GM12873 (cell line): ENCODE results near the gene CD52.

Experiments used
- TF ChIP-seq, protein P1 (sequence below): IDR thresholded peaks from 2 replicates; pipeline ENCODE4 v1.5.1; 2012; ENCODE audit warnings: low read depth, mild to moderate bottlenecking, moderate library complexity, low read length, control low read depth; ENCODE audit not compliant: insufficient read depth; ENCODE audit errors: missing control alignments

The CD52 gene, protein sequence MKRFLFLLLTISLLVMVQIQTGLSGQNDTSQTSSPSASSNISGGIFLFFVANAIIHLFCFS

DNA sequence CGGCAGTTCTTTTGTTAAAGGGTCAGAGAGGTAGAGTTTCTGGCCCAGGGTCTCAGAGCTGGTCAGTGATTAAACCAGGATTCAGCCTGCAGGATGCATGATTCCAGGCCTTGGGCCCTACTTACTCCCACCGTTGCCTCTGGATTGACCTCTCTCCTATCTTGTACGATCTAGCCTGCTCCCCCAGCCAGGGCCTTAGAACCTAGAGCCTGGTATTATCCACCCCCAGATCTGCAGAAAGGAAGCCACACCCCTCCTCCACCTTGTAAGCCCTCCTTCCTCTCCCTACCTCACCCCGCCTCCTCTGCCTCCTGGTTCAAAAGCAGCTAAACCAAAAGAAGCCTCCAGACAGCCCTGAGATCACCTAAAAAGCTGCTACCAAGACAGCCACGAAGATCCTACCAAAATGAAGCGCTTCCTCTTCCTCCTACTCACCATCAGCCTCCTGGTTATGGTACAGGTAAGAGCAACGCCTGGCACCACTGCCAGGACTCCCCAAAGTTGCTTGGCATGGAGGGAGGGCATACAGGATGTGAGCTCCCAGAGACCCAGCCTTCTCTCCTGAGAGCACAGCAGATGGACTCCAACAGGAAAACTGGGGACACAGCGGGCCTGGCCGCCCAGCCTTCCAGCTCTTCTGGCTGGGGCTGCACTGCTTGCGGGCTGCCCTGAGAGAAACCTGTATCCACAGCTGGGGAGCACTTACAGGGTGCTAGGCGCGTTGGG lies at the start of gene CD52:
Gene CD52, plus strand, starts transcription at position 347 of the 726 bp plus-strand sequence. Its CDS starts 60 bp downstream, at position 407.
- TF ChIP-seq, protein P1, sequence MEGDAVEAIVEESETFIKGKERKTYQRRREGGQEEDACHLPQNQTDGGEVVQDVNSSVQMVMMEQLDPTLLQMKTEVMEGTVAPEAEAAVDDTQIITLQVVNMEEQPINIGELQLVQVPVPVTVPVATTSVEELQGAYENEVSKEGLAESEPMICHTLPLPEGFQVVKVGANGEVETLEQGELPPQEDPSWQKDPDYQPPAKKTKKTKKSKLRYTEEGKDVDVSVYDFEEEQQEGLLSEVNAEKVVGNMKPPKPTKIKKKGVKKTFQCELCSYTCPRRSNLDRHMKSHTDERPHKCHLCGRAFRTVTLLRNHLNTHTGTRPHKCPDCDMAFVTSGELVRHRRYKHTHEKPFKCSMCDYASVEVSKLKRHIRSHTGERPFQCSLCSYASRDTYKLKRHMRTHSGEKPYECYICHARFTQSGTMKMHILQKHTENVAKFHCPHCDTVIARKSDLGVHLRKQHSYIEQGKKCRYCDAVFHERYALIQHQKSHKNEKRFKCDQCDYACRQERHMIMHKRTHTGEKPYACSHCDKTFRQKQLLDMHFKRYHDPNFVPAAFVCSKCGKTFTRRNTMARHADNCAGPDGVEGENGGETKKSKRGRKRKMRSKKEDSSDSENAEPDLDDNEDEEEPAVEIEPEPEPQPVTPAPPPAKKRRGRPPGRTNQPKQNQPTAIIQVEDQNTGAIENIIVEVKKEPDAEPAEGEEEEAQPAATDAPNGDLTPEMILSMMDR = no peak

DNA sequence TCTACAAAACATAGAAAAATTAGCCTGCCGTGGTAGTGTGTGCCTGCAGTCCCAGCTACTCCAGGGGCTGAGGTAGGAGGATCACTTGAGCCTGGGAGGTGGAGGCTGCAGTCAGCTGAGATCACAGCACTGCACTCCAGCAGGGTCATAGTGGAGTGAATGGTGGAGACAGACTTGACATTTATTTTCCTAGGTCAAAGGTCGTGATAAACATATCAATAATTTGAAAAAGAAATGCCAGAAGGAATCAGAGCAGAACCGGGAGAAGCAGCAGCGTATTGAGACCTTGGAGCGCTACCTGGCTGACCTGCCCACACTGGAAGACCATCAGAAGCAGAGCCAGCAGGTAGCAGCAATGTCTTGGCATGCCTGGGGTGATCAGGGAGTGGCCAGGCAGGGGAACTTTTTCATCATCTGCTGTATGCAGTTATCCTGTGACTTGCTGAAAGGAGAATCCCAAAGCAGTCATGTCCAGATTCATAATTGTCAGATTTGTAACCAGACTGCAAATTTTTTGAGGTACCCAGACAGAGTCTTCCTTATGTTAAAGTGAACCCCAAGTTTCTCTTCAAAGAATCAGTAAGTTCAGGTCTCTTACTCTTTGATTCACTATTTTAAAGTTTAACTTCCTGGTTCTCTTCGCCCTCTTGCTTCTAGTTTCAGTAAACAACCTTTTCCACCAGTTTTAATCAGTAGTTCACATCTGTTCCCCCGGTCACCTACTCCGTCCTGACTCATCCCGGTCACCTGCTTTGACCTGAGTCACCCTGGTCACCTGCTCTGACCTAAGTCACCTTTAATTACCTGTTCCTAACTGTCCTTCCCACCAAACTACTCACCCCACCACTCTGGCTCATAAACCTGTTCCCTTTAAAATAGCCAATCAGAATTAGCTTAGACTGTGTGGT lies 49.2 kb upstream of the CD52 start:
- TF ChIP-seq, protein P1 = no peak

DNA sequence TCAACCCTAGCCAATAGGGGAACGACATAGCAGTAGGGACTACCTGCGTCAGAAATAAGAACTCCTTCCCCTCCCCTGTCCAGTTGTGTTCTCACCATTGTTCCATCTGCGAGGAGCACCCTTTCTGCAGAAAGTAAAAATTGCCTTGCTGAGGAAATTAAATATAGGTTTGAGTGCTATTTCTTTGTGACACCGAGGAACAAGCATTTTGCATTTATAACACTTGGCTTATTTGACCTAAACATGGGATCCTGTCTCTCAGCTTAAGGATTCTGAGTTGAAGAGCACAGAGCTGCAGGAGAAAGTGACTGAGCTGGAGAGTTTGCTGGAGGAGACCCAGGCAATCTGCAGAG lies 48.6 kb upstream of the CD52 start:
- TF ChIP-seq, protein P1 = no peak

DNA sequence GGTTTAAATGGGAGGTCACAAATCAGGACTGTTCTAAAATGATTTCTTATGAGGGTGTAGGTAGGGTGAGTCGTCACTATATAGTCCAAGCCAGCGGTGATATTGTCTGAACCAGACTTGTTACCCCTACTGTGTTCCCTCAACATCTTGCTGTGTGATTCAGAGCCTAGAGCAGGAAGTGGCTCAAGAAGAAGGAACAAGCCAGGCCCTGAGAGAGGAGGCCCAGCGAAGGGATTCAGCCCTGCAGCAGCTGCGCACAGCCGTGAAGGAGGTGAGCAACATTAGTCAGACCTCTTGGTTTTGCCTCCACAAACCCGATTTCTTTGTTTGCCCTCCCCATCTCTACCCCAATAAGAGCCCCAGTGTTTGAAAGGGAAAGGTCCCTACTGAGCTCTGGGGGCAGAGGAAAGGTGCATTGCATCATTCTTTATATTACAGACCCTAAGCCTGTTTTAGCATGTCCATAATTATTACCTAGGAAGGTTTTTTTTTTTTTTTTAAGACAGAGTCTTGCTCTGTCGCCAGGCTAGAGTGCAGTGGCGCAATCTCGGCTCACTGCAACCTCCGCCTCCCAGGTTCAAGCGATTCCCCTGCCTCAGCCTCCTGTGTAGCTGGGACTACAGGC lies 42.8 kb upstream of the CD52 start:
- TF ChIP-seq, protein P1 = no peak

DNA sequence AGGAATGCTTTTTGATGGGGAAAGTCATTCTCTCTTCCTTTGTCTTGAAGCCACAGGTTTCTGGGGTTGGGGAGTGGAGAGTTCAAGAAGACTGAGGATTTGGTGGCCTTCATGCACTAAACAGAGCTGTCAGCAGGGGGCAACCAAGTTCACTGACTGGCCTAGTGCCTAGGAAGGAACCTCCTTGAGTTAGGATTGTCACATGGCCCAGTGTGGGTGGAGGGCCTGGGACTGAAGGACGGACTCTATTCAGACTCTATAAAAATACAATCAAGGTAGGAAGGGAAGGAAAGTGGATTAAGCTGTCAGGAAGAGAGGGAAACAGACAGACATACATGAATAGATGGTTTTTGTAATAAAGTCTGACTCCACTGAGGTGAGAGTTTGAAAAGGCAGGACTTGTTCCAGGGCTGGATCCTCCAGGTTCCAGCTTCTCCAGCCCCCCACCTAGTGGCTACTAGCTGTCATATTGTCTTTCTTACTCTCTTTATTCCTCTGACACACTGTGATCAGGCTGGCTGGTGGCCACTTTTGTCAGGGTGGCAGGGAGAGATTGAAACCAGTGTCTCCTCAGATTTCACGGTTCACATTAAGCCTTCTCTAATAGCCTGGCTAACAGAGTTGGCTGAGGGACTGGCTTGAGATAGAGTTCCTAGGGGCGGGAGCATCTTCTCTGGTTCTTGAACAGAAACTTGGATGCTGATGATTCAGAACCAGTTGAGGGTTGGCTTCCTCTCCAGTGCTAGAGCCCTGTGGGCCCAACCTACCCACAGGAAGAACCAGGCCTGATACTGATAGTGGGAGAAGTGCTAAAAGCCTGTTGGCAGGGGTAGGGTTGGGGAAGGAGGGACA lies 42.0 kb upstream of the CD52 start:
- TF ChIP-seq, protein P1 = peak; percentile 90

DNA sequence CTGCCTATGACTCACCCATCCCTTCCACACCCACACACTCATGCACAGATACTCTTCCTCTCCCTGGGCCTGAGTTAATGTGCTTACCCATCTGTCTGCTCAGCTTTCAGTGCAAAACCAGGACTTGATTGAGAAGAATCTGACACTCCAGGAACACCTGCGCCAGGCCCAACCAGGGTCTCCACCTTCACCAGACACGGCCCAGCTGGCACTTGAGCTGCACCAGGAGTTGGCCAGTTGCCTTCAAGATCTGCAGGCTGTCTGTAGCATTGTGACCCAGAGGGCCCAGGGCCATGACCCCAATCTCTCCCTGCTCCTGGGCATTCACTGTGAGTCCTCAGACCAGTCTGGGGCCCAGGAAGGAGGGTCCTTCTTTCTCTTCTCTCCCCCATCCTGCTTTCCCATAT lies 41.3 kb upstream of the CD52 start:
- TF ChIP-seq, protein P1 = no peak

DNA sequence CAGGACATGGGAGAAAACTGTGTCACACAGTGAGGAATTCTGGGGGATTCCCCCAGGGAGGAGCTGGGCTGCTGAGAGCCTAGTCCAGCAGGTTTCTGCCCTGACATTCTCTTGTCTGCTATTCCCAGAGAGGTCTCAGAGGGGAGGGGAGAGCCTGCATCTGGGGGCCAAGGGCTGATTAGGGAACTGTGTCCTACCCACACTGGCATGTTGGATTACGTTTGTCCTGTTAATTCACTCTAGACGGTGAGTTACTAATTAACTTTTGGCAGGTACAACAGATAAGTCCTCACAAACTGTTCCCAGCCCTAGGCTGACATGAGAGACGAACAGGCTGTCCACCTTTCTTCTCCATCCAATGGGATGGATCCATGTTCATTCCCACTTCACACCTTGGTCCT lies 40.5 kb upstream of the CD52 start:
- TF ChIP-seq, protein P1 = no peak
